Small intestine (tissue), 7 donors: Measurements from ENCODE around the gene ZNF407. TPM values are rescaled to one million over a fixed set of nuclear protein-coding genes. Genes with fewer than 3 reads are reported as not detected.

Source experiments
- DNase-seq, 2 donors: peaks; one replicate each; pipeline versions ENCODE4 v3.0.0 to v3.0.0-alpha.2; 2013
- FAIRE-seq: peaks from 2 replicates; lab custom pipeline; 2012; peaks lifted over from hg19 to GRCh38; lab: Jason Lieb, UNC
- H3K27ac ChIP-seq, 3 donors: one replicate each; pipeline ENCODE4 v1.5.1; 2013; ENCODE audit warnings: low read length in 2 of 3, mild to moderate bottlenecking in 2 of 3, control low read depth in 1 of 3, inconsistent platforms in 1 of 3, low read depth in 1 of 3, moderate library complexity in 1 of 3
- H3K27me3 ChIP-seq, 3 donors: one replicate each; pipeline ENCODE4 v1.6.1; 2013; ENCODE audit warnings: low read length in 3 of 3, inconsistent platforms in 1 of 3; ENCODE audit not compliant: control insufficient read depth in 3 of 3, insufficient read depth in 3 of 3
- H3K36me3 ChIP-seq, 3 donors: one replicate each; pipeline ENCODE4 v1.6.1; 2013; ENCODE audit warnings: low read length in 3 of 3, inconsistent platforms in 1 of 3, low read depth in 1 of 3, mild to moderate bottlenecking in 1 of 3, moderate library complexity in 1 of 3; ENCODE audit not compliant: control insufficient read depth in 3 of 3, insufficient read depth in 2 of 3
- H3K4me1 ChIP-seq, 3 donors: one replicate each; pipeline ENCODE4 v1.6.1; 2013; ENCODE audit warnings: low read length in 2 of 3, inconsistent platforms in 1 of 3, low read depth in 1 of 3, mild to moderate bottlenecking in 1 of 3, moderate library complexity in 1 of 3; ENCODE audit not compliant: control insufficient read depth in 3 of 3, insufficient read depth in 2 of 3
- H3K4me3 ChIP-seq, 3 donors: one replicate each; pipeline ENCODE4 v1.5.1; 2013; ENCODE audit warnings: low read length in 3 of 3, control low read depth in 1 of 3, inconsistent platforms in 1 of 3, low read depth in 1 of 3, mild to moderate bottlenecking in 1 of 3, moderate library complexity in 1 of 3
- H3K9me3 ChIP-seq, 2 donors: one replicate each; pipeline ENCODE4 v1.6.1; 2013; ENCODE audit warnings: low read depth in 1 of 2, low read length in 1 of 2; ENCODE audit not compliant: control insufficient read depth in 2 of 2, insufficient read depth in 1 of 2
- WGBS, 3 donors: extraction: QIAGEN DNeasy Blood & Tissue Kit; methylation state at CpG; one replicate each; pipeline ENCODE4 v1.1.7; 2013; 5-methylcytosine and 5-hydroxymethylcytosine counted together
- polyA plus RNA-seq, 4 donors: library from polyadenylated mRNA; stranded (reverse) in 3 of 4; unstranded in 1 of 4; fragments of 200-250 nt in 3 of 4; fragments of 120-200 nt in 1 of 4; gene quantifications; one replicate each; pipeline versions ENCODE4 v1.2.1 to v1.2.3, GENCODE V29; 2013
- donor health status: healthy with polysubstance abuse.
- donor health status: control.
- donor health status: control.
- donor health status: Bipolar disorder and iron deficiency.
- donor health status: healthy.

ZNF407 gene
- polyA plus RNA-seq, 4 donors, result 2.7 to 6.3 (median 4.0) TPM

DNA sequence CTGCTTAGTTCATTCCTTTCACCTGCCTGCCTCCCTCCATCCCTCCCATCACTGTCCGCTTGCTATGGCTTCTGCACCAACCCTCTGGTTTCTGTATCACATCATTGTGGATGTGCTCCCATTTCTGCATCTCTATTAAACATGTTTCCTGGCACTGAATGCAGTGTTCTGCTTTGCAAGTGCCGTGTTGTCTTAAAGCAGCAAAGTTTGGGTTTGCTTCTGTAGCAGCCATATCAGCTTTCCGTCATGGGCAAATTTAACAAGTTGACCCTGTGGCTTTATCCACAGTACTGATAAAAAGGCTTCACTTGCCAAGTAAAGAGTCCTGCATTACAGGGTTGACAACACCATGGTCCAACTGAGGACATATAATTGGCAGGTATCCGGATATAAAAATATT is 445.8 kb downstream of the ZNF407 start:
- H3K36me3 ChIP-seq, result no peaks in the 10 kb centered on the region

DNA sequence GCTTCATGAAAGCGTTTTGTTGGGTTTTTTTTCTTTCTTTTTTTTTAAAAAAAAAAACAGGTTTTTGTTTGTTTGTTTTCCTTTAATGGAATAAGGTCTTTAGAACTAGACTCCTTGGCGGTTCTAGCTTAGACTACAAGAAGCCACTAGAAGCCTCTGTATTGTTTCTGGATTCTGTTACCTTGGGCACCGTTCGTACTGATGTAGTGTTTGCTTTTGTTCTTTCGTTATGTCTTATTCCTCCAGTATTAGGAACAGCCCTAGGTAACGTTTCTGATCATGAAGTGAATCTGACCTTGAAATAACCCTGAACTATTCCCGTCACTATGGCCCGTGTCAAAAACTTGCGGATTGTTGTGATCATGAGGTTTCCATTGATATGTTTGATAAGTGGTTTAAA is 446.6 kb downstream of the ZNF407 start:
- no peaks in the 10 kb centered on the region for H3K27me3 ChIP-seq
- no peaks in the 10 kb centered on the region for H3K36me3 ChIP-seq
- WGBS, 3 donors, result 94 to 96% (median 94%) methylated on average over 9 of the region's 9 CpGs
- no peaks in the 10 kb centered on the region for H3K4me1 ChIP-seq
- FAIRE-seq (no peak), DNase-seq (no peak)
- H3K27ac ChIP-seq, result no peak overlapping the region
- H3K4me3 ChIP-seq, result no peak overlapping the region
- no peaks in the 10 kb centered on the region for H3K9me3 ChIP-seq

More for the DNA sequence above, 445.8 kb downstream of the ZNF407 start:
- no peak for DNase-seq
- H3K4me3 ChIP-seq, result no peak overlapping the region
- H3K27ac ChIP-seq, result no peak overlapping the region
- no peak for FAIRE-seq
- 79 to 95% (median 94%) methylated on average over 4 of the region's 4 CpGs for WGBS, 3 donors
- H3K9me3 ChIP-seq, result no peaks in the 10 kb centered on the region
- peaks cover 0 to under 1% (median 0%) of the 10 kb centered on the region in 3 donors for H3K4me1 ChIP-seq
- no peaks in the 10 kb centered on the region for H3K27me3 ChIP-seq

DNA sequence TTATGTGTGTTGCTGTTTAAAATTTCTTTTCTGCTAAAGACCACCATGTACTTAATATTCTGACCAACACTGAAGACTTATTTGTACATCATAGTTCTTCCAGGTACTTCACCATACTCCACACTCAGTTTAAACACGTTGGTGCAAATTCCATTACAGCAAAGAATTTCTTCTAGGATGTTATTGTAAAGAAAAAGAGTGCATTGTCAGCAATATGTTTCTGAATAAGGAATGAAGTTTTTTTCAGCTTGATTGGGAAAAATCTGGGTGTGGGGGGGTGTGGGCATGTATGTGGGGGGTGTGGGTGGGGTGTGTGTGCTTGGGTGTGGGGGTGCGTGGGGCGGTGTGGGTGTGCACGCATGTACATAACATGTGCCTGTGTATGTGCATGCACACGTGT is 447.1 kb downstream of the ZNF407 start:
- WGBS, 3 donors, result 88 to 95% (median 92%) methylated on average over 5 of the region's 5 CpGs
- Histone ChIP-seq H3K36me3 (no peaks in the 10 kb centered on the region), H3K27ac (no peak overlapping the region), H3K9me3 (no peaks in the 10 kb centered on the region), H3K4me1 (no peaks in the 10 kb centered on the region), H3K27me3 (no peaks in the 10 kb centered on the region), H3K4me3 (no peak overlapping the region)
- DNase-seq (no peak), FAIRE-seq (no peak)

DNA sequence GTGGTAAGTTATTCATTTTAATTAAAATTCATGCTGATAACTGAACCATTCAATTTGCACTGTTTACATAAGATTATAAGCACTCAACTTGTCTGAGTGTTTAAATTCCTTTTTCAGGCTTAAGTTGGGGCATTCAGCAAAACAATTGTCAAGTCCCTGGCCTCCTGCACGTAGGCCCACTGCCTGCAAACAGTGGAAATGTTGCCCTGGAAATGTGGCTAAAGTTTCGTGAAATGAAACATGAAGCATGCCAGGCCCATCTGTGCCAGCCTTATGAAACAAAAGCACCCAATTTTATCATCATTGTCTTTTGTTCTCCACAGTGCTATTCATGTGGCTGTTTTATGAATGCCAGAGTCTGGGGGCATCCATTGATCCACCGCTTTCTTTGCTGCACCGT is 447.6 kb downstream of the ZNF407 start:
- H3K9me3 ChIP-seq, result peaks cover 0 to under 1% of the 10 kb centered on the region in 2 donors
- no peak overlapping the region for H3K27ac ChIP-seq
- 83 to 91% (median 88%) methylated on average over 4 of the region's 4 CpGs for WGBS, 3 donors
- H3K4me1 ChIP-seq, result no peaks in the 10 kb centered on the region
- H3K36me3 ChIP-seq, result no peaks in the 10 kb centered on the region
- FAIRE-seq (no peak), DNase-seq (no peak)
- no peaks in the 10 kb centered on the region for H3K27me3 ChIP-seq
- no peak overlapping the region for H3K4me3 ChIP-seq

DNA sequence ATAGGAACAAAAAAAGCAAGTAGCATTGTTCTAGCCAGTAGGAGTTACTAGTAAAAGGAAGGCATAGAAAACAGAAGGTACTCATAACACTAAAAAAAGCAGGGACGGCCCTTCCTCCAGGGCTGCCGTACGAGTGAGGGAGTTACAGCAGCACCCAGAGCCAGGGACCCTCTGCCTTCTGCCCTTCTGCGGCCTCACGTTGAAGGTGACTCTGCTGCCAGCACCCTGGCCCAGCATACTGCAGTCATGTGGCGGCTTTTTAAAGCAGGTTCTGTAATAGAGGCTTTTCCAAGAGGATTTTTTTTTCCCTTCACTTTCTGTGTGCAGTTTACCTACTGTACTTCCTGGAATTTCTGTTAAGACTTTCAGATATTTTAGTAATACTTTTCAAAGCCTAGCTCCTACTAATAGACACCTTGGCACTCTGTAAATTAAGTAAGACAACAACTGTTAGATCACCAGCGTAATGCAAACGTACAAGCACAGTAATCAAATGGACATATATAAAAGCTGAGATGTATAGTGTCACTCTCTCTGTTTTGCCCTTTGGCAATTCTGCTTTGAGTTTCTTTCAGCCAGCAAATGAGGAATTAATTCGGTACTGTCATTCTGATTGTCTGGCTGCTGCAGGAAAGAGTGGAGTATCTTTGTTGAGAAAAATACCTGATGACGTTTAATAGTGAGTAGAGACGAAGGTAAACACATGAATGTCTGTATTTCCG is 449.7 kb downstream of the ZNF407 start:
- peaks cover 0 to 3% of the 10 kb centered on the region in 2 donors for H3K9me3 ChIP-seq
- H3K36me3 ChIP-seq, result peaks cover 0 to 2% (median 0%) of the 10 kb centered on the region in 3 donors
- no peaks in the 10 kb centered on the region for H3K4me1 ChIP-seq
- 91 to 95% (median 91%) methylated on average over 12 of the region's 12 CpGs for WGBS, 3 donors
- H3K27ac ChIP-seq, result no peak overlapping the region
- H3K27me3 ChIP-seq, result no peaks in the 10 kb centered on the region
- no peak for DNase-seq
- no peak overlapping the region for H3K4me3 ChIP-seq
- FAIRE-seq, result no peak

DNA sequence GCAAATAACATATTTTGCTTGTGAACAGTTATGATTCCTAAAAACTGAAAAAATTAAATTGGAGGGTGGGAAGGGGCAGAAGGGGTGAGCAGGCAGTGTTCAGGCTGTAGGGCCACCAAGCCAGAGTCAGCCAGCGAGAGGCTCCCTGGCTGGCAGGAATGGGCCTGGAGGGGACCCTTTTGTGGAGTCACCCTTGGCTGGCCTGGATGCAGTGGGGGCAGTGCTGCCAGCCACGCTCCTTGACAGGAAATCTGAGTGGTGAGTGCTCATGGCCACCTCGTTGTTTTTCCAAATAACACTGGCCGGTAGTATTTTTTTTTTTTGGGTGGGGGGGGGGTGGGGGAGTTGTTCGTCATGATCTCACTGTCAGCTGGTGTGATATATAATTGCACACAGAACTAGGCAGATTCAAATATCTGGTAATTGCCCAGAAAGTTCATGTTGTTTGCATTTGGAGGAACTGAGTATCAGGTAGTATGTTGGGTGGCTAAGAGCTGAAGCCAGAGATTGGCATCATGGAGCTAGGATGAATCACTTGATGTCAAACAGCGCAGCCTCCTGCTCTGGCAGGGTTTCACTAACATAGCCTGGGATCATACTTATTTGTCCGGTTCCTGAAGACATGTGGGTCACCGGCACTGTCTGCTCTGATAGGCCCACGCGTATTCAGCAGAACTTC is 451.2 kb downstream of the ZNF407 start:
- H3K27me3 ChIP-seq, result no peaks in the 10 kb centered on the region
- H3K9me3 ChIP-seq, result peaks cover 0 to 3% of the 10 kb centered on the region in 2 donors
- WGBS, 3 donors, result 91 to 96% (median 95%) methylated on average over 10 of the region's 10 CpGs
- H3K4me3 ChIP-seq, result no peak overlapping the region
- peaks cover 0 to 2% (median 0%) of the 10 kb centered on the region in 3 donors for H3K36me3 ChIP-seq
- FAIRE-seq, result no peak
- DNase-seq, result no peak
- H3K27ac ChIP-seq, result no peak overlapping the region
- no peaks in the 10 kb centered on the region for H3K4me1 ChIP-seq

DNA sequence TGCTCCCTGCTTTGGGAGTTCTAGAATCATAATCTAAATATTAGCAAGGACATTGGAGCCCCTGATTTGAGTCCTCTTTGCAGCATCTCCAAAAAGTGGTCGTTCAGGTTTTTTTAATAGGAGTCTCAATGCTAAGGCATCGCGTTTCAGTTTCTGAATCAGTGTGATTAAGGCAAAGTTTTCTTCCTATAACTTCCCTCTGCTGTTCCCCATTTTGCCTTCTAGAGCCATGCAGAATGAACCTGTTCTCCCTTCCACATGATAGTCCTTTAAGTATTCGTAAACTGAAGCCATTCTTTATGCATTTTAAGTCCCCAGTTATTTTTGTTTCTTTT is 451.8 kb downstream of the ZNF407 start:
- FAIRE-seq, result no peak
- H3K9me3 ChIP-seq, result peaks cover 0 to 3% of the 10 kb centered on the region in 2 donors
- DNase-seq, result no peak
- H3K27me3 ChIP-seq, result no peaks in the 10 kb centered on the region
- H3K27ac ChIP-seq, result no peak overlapping the region
- H3K4me1 ChIP-seq, result no peaks in the 10 kb centered on the region
- H3K4me3 ChIP-seq, result no peak overlapping the region
- H3K36me3 ChIP-seq, result peaks cover 0 to 2% (median 0%) of the 10 kb centered on the region in 3 donors
- 89 to 96% (median 92%) methylated on average over 4 of the region's 4 CpGs for WGBS, 3 donors

DNA sequence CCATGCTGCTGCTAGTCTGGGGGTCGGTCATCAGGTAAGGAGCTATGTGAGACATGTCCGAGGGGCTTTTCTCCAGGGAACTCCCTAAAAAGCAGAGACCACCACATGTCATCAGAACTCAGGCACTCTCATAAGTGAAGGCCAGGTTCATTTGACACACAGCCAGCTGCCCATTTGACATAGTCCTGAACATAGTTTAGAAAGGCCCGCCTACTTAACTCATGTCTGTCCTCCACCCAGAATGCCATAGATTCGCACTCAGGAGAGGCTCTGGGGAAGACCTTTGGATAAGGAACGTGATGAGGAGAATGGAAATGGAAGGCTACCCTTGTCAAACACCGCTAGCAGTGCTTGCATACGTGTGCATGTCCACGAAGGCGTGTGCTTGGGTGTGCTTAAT is 454.1 kb downstream of the ZNF407 start:
- Histone ChIP-seq H3K4me1 (no peaks in the 10 kb centered on the region), H3K4me3 (no peak overlapping the region), H3K9me3 (peaks cover 0 to 3% of the 10 kb centered on the region in 2 donors), H3K36me3 (peaks cover 0 to 5% (median 0%) of the 10 kb centered on the region in 3 donors), H3K27ac (no peak overlapping the region), H3K27me3 (no peaks in the 10 kb centered on the region)
- DNase-seq (no peak), FAIRE-seq (no peak)
- 95 to 98% (median 96%) methylated on average over 9 of the region's 9 CpGs for WGBS, 3 donors
